Gastroesophageal sphincter (tissue), 4 donors: ENCODE data around the gene MCF2L2. TPM values are rescaled to one million over a fixed set of nuclear protein-coding genes. Genes with fewer than 3 reads are reported as not detected.

ENCODE experiments used
- ATAC-seq: fragments of 150-250 bp; one replicate; pipeline ENCODE4 v1.9.1; 2016; ENCODE audit warnings: mild to moderate bottlenecking, moderate library complexity
- H3K27ac ChIP-seq, 4 donors: fragments of 200-600 bp; sonication (generic) in 3 of 4; 1 replicate in 3 of 4; 2 replicates in 1 of 4; pipeline ENCODE4 v1.5.1; 2016 to 2019
- H3K27me3 ChIP-seq: fragments of 200-600 bp; sonication (generic); one replicate; pipeline ENCODE4 v1.5.1; 2019
- H3K36me3 ChIP-seq, 2 donors: fragments of 200-600 bp; sonication (generic); one replicate each; pipeline ENCODE4 v1.5.1; 2019; ENCODE audit warnings: control low read depth in 1 of 2
- H3K4me1 ChIP-seq, 3 donors: fragments of 200-600 bp; sonication (generic); 1 replicate in 2 of 3; 2 replicates in 1 of 3; pipeline ENCODE4 v1.5.1; 2016 to 2019; ENCODE audit warnings: control low read depth in 2 of 3
- H3K4me3 ChIP-seq, 2 donors: fragments of 200-600 bp; sonication (generic); one replicate each; pipeline ENCODE4 v1.5.1; 2019; ENCODE audit warnings: mild to moderate bottlenecking in 1 of 2, moderate library complexity in 1 of 2
- H3K9me3 ChIP-seq, 3 donors: fragments of 200-600 bp; sonication (generic); one replicate each; pipeline ENCODE4 v1.5.1; 2017 to 2019; ENCODE audit warnings: control low read depth in 2 of 3
- CTCF ChIP-seq, 4 experiments: fragments of 200-600 bp in 2 of 4; fragments of 450-650 bp in 2 of 4; sonication (generic) in 1 of 4; IDR thresholded peaks; one replicate each; pipeline ENCODE4 v1.5.1; 2017 to 2019; ENCODE audit warnings: antibody characterized with exemption in 4 of 4, mild to moderate bottlenecking in 2 of 4, moderate library complexity in 2 of 4
- EP300 ChIP-seq: sonication (generic); formaldehyde crosslinking; IDR thresholded peaks from one replicate; pipeline ENCODE4 v1.6.1; 2017; ENCODE audit warnings: antibody characterized with exemption, mild to moderate bottlenecking
- POLR2A ChIP-seq, 2 donors: fragments of 450-650 bp; IDR thresholded peaks; one replicate each; pipeline ENCODE4 v1.6.1; 2017; ENCODE audit warnings: antibody characterized with exemption in 2 of 2, mild to moderate bottlenecking in 2 of 2, moderate library complexity in 1 of 2
- POLR2AphosphoS5 ChIP-seq: sonication (generic); formaldehyde crosslinking; IDR thresholded peaks from one replicate; pipeline ENCODE4 v1.6.1; 2017; ENCODE audit warnings: antibody characterized with exemption
- WGBS, 2 donors: methylation state at CpG; one replicate each; pipeline ENCODE4 v1.1.5; 2018; ENCODE audit warnings: low coverage in 1 of 2; 5-methylcytosine and 5-hydroxymethylcytosine counted together
- total RNA-seq, 4 donors: library from RNA; depleted of rRNA; stranded (reverse); fragments of >200 nt; gene quantifications; one replicate each; pipeline ENCODE4 v1.1.0, GENCODE V29; 2016

MCF2L2 gene
- total RNA-seq, 4 donors from 2014 or later = 0.67 to 4.0 (median 2.7) TPM

DNA sequence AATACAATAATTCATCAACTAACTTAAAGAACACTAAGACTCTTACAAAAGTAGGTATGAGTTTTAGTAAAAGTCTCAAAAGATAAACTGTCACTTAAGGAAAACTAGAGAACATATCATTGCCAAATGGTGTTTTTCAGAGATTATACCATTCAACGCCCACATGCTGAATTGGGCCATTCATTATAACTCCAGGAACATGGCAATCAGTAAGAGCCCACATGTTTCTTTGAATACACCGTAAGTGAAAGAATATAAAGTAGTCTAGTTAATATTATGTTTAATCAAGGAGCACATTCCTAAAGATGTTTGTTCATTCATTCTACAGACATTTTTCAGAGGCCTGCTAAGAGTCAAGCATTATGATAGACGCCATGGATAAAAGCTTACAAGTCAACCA lies 152.5 kb downstream of the MCF2L2 start:
- no peaks in the 10 kb centered on the region for H3K36me3 ChIP-seq
- H3K4me3 ChIP-seq = no peak overlapping the region
- H3K4me1 ChIP-seq = no peaks in the 10 kb centered on the region
- 72 to 77% methylated on average over 3 of the region's 3 CpGs for WGBS, 2 donors
- TF ChIP-seq CTCF (IDR thresholded peaks at IDR 0.05) (no peak), POLR2AphosphoS5 (no peak), POLR2A (IDR thresholded peaks at IDR 0.05) (no peak)
- no peak for ATAC-seq
- no peak overlapping the region for H3K27ac ChIP-seq
- no peaks in the 10 kb centered on the region for H3K27me3 ChIP-seq
- no peaks in the 10 kb centered on the region for H3K9me3 ChIP-seq

- H3K27ac ChIP-seq = no peak overlapping the region
- H3K27me3 ChIP-seq = no peaks in the 10 kb centered on the region
- WGBS, 2 donors = 42 to 50% methylated on average over 2 of the region's 2 CpGs
- ATAC-seq = no peak
- peaks cover 0 to 2% of the 10 kb centered on the region in 2 donors for H3K36me3 ChIP-seq
- no peaks in the 10 kb centered on the region for H3K9me3 ChIP-seq
- H3K4me1 ChIP-seq = no peaks in the 10 kb centered on the region
- H3K4me3 ChIP-seq = no peak overlapping the region
- TF ChIP-seq POLR2A (IDR thresholded peaks at IDR 0.05) = no peak
- TF ChIP-seq EP300 = no peak
- no peak for TF ChIP-seq POLR2AphosphoS5
- no peak for TF ChIP-seq CTCF (IDR thresholded peaks at IDR 0.05)
Observed at GRCh38 chr3:183275418-183275817, 153.0 kb downstream of the MCF2L2 start.

- TF ChIP-seq EP300 (no peak), CTCF (IDR thresholded peaks at IDR 0.05) (no peak), POLR2A (IDR thresholded peaks at IDR 0.05) (no peak), POLR2AphosphoS5 (no peak)
- WGBS, 2 donors = 90 to 97% methylated on average over 5 of the region's 5 CpGs
- Histone ChIP-seq H3K9me3 (no peaks in the 10 kb centered on the region), H3K27me3 (no peaks in the 10 kb centered on the region), H3K4me3 (no peak overlapping the region), H3K4me1 (no peaks in the 10 kb centered on the region), H3K36me3 (peaks cover 0 to 4% of the 10 kb centered on the region in 2 donors), H3K27ac (no peak overlapping the region)
- no peak for ATAC-seq
Observed at GRCh38 chr3:183274609-183275008, 153.8 kb downstream of the MCF2L2 start.

DNA sequence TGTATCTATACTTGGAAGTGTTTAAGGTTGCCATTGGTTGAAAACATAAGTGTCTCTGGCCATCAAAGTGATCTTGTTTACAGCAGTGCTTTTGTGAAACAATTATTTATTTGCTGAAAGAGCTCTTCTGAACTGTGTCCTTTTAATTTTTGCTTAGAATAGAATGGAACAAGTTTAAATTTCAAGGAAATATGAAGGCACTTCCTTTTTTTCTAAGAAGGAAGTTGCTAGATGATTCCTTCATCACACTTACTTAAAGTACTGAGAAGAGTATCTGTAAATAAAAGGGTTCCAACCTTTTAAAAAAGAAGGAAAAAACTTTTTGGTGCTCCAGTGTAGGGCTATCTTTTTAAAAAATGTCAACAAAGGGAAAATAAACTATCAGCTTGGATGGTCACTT lies 155.6 kb downstream of the MCF2L2 start:
- ATAC-seq = no peak
- Histone ChIP-seq H3K27ac (no peak overlapping the region), H3K27me3 (no peaks in the 10 kb centered on the region), H3K9me3 (no peaks in the 10 kb centered on the region), H3K36me3 (peaks cover 0 to 4% of the 10 kb centered on the region in 2 donors), H3K4me1 (no peaks in the 10 kb centered on the region), H3K4me3 (no peak overlapping the region)
- no peak for TF ChIP-seq POLR2A (IDR thresholded peaks at IDR 0.05)
- no peak for TF ChIP-seq CTCF (IDR thresholded peaks at IDR 0.05)
- no peak for TF ChIP-seq POLR2AphosphoS5
- no peak for TF ChIP-seq EP300

DNA sequence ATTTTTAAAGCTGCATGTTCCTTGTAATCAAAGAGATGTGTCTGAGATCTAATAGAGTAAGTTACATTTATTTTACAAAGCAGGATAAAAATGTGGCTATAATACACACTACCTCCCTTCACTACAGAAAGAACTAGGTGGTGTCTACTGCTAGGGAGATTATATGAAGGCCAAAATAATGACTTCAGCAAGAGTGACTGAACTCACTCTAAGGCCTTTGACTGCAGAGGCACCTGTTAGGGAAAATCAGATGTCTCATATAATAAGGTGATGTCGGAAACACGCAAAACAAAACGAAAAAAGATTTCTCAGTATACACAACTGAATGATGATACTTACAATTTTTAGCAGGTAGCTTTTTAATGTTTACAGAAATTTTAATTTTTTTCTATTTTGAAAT lies 156.3 kb downstream of the MCF2L2 start:
- H3K27ac ChIP-seq = no peak overlapping the region
- H3K9me3 ChIP-seq = no peaks in the 10 kb centered on the region
- no peaks in the 10 kb centered on the region for H3K27me3 ChIP-seq
- TF ChIP-seq CTCF (IDR thresholded peaks at IDR 0.05) (no peak), POLR2A (IDR thresholded peaks at IDR 0.05) (no peak), EP300 (no peak), POLR2AphosphoS5 (no peak)
- H3K36me3 ChIP-seq = peaks cover 0 to 4% of the 10 kb centered on the region in 2 donors
- WGBS, 2 donors = 94% methylated on average over 3 of the region's 3 CpGs
- H3K4me3 ChIP-seq = no peak overlapping the region
- ATAC-seq = no peak
- H3K4me1 ChIP-seq = no peaks in the 10 kb centered on the region
